ENCODE data around the gene BAIAP2L1.
A peak's percentile ranks its signal among the peaks of the same experiment; 100 is the strongest.
"Not testable (repeated sequence)": the region's sequence is repeated elsewhere in the genome, so short reads cannot be mapped to it uniquely, and the experiment has no call there.

Gene BAIAP2L1

DNA sequence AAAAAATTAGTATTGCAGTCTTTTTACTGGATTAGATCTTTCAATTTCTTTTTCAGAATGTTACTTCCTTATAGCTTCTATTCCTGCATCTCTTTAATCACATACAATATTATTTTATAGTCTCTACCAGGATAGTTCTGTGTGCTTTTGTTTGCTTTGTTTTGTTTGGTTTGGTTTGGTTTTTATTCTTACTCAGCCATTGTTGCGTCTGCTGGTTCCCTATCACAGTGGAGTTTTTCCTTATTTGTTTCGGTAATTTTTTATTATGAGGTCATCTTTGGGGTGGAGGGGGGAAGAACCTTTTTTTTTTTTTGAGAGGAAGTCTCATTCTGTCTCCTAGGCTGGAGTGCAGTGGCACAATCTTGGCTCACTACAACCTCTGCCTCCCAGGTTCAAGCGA is 9.0 kb upstream of the BAIAP2L1 start:
- no peak for DNase-seq (ENCODE audit: extremely low read depth, low read depth)
- H3K4me3 ChIP-seq (replicated peaks; ENCODE audit: low read depth, low read length) = no peak overlapping the region
- TF ChIP-seq, protein P1, sequence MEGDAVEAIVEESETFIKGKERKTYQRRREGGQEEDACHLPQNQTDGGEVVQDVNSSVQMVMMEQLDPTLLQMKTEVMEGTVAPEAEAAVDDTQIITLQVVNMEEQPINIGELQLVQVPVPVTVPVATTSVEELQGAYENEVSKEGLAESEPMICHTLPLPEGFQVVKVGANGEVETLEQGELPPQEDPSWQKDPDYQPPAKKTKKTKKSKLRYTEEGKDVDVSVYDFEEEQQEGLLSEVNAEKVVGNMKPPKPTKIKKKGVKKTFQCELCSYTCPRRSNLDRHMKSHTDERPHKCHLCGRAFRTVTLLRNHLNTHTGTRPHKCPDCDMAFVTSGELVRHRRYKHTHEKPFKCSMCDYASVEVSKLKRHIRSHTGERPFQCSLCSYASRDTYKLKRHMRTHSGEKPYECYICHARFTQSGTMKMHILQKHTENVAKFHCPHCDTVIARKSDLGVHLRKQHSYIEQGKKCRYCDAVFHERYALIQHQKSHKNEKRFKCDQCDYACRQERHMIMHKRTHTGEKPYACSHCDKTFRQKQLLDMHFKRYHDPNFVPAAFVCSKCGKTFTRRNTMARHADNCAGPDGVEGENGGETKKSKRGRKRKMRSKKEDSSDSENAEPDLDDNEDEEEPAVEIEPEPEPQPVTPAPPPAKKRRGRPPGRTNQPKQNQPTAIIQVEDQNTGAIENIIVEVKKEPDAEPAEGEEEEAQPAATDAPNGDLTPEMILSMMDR (IDR thresholded peaks at IDR 0.05; ENCODE audit: low read depth, low read length, missing control alignments) = no peak

DNA sequence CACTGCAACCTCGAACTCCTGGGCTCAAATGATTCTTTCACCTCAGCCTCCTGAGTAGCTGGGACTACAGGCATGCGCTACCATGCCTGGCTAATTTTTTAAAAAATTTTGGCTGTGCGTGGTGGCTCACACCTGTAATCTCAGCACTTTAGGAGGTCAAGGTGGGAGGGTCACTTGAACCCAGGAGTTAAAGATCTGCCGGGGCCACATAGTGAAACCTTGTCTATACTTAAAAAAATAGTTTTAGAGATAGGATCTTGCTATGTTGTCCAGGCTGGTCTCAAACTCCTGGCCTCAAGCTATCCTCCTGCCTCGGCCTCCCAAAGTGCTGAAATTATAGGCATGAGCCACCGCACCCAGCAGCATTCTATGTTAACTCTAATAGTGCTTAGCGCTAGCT is 7.3 kb upstream of the BAIAP2L1 start:
- H3K4me3 ChIP-seq (replicated peaks; ENCODE audit: low read depth, low read length); DNase-seq (ENCODE audit: extremely low read depth, low read depth): not testable (repeated sequence)

DNA sequence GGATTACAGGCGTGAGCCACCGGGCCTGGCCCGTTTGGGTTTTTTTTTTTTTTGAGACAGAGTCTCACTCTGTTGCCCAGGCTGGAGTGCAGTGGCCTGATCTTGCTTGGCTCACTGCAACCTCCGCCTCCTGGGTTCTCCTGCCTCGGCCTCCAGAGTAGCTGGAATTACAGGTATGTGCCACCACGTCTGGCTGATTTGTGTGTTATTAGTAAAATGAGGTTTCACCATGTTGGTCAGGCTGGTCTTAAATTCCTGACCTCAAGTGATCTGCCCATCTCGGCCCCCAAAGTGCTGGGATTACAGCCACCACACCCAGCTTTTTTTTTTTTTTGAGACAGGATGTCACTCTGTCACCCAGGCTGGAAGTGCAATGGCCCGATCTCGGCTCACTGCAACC is 5.9 kb upstream of the BAIAP2L1 start:
- TF ChIP-seq, protein P1 (IDR thresholded peaks at IDR 0.05; ENCODE audit: low read depth, low read length, missing control alignments) = no peak
- no peak for DNase-seq (ENCODE audit: extremely low read depth, low read depth)
- no peak overlapping the region for H3K4me3 ChIP-seq (replicated peaks; ENCODE audit: low read depth, low read length)

DNA sequence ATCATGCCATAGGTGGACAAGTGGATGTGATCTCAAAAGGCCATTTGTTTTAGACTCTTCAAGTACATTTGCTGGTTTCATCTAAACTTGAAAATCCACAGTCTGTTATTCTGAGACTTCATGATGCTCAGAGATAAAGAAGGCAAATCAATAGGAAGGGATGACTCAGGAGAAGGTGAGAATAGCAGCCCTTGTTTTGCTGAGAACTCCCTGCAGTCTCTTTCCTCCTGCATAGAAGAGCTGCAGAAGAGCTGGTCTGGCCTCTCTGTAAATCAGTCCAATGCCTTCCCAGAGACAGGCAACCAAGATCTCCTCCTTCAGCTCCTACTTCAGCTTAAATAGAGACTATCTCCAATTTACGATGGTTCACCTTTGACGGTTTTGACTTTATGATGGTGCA is 4.0 kb upstream of the BAIAP2L1 start:
- no peak for DNase-seq (ENCODE audit: extremely low read depth, low read depth)
- no peak overlapping the region for H3K4me3 ChIP-seq (replicated peaks; ENCODE audit: low read depth, low read length)
- TF ChIP-seq, protein P1 (IDR thresholded peaks at IDR 0.05; ENCODE audit: low read depth, low read length, missing control alignments) = no peak

DNA sequence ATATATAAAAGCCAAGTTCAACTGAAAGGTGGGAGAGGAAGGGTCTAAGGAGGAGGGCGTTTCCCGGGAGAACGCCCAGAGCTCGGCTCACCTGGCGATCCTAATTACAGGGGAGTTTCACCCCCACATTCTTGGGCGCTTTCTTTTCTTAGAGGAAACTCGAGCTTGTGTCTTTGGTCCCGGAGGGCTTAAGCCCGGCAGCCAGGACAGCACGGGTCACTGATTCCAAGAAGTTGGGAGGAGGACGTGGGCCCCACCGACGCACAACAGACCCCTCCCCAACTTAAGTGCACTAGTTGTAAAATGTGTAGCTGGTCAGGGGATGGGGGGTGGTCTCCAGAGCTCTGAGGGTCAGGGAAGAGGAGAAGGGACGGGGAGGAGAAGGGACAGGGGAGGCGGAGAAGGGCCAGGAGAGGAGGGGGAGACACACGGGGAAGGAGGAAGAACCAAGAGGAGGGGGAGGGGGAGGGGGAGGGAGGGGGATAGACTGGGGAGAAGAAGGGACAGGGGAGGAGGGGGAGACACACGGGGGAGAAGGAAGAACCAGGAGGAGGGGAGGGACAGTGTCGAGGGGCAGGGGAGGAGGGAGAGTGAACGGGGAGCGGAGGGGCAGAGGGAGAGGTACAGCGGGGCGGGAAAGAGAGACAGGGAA is 874 bp downstream of the BAIAP2L1 start:
- DNase-seq (ENCODE audit: extremely low read depth, low read depth) = no peak
- H3K4me3 ChIP-seq (replicated peaks; ENCODE audit: low read depth, low read length) = peak overlapping the region; percentile 55
- TF ChIP-seq, protein P1 (IDR thresholded peaks at IDR 0.05; ENCODE audit: low read depth, low read length, missing control alignments) = no peak

DNA sequence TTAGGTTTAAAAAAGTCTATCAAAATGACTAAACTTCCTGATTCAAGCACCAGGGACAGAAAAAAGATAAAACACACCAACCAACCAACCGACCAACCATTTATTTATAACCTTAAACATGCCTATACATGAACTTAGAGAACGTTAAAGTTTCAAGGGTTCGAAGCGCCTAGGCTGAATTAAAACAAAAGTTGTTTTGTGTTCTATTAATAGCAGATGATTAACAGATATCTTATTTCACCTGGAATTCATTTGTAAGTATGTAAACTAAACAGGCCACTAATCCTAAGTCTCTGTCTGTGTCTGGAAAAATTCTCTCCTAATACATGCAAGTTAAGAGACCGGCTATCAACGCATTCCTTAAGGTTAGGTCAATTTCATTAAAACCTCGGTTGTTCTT is 1.4 kb downstream of the BAIAP2L1 start:
- no peak for DNase-seq (ENCODE audit: extremely low read depth, low read depth)
- peak overlapping the region; percentile 55 for H3K4me3 ChIP-seq (replicated peaks; ENCODE audit: low read depth, low read length)
- TF ChIP-seq, protein P1 (IDR thresholded peaks at IDR 0.05; ENCODE audit: low read depth, low read length, missing control alignments) = no peak

DNA sequence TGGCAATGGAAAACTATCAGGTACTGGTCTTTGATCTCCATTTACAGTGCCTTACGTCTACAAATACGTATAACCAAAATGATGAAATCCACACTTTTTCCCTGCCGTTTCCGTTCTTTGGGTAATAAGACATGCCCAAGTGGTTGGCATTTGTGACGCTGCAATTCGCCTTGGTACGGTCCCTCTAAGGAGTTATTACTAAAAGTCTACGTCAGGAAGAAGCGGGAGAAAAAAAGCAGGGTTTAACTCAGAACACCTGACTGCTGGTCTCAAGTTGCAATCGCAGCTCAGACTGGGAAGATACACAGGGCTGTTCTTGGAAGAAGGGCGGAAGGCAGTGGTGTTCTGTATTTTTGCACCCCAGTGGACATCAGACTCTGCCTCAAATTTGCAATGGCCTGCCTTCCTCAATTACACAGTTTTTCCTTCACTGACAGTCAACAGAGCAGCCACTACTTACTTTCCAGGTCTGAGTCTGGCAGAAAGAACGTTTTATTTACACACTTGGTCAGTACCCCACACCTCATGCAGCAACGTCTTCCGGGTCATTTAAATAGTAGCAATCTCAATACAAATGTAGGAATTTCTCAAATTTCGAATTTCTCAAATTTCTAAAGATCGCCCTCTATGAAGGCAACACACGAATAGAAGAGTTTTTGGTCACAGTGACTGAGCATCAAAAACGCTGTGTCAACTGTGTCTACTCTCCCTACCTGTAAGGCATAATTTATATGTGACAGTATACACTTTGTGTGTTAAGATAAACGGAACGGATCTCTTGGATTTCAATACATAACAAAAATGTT is 2.1 kb downstream of the BAIAP2L1 start:
- no peak overlapping the region for H3K4me3 ChIP-seq (replicated peaks; ENCODE audit: low read depth, low read length)
- TF ChIP-seq, protein P1 (IDR thresholded peaks at IDR 0.05; ENCODE audit: low read depth, low read length, missing control alignments) = no peak
- DNase-seq (ENCODE audit: extremely low read depth, low read depth) = no peak

Data from HFF-Myc (cell line).